ENCODE data around the gene SLC19A1. TPM values are rescaled to one million over a fixed set of nuclear protein-coding genes. Genes with fewer than 3 reads are reported as not detected.

The SLC19A1 gene
- polyA plus RNA-seq, 3 donors: 25.0 to 53.0 (median 39.9) TPM

DNA sequence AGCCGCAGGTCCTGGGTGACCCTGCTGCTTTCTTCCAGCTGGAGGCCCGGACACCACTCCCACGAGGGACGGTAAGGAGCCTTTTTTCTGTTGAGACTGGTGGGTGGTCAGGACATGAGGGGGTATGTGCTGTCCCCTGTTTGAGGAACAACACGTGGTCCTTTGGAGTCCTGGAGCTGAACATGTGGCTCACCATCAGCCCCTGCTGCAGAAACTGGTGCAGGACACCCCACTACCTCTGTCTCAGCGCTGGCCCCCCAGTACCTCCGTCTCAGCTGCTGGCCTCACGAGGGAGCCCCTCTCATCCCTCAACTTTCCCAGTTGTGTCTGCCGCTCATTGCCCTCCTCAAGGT lies 34.7 kb downstream of the SLC19A1 start:
- no peak overlapping the region for H3K27ac ChIP-seq (ENCODE audit: low read depth in 1 of 2, low read length in 2 of 2)

DNA sequence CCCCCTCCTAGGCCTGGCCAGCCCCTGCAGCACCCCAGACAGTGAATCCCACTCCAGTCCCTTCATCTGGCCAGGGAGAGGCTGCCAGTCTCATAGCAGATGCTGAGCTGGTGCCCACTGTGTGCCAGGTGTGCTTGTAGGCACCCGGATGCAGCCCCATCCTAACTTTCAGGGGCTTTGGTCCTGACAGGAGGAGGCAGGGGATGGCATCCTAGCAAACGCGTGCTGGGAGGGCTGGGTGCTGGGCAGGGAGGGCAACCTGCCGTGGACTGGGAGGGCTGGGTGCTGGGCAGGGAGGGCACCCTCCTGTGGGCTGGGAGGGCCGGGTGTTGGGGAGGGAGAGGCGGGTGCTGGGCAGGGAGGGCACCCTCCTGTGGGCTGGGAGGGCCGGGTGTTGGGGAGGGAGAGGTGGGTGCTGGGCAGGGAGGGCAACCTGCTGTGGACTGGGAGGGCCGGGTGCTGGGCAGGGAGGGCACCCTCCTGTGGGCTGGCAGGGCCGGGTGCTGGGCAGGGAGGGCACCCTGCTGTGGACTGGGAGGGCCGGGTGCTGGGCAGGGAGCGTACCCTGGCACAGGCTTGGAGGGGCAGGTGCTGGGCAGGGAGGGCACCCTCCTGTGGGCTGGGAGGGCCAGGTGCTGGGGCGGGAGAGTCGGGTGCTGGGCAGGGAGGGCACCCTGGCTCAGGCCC lies 35.3 kb downstream of the SLC19A1 start:
- TF ChIP-seq CTCF (IDR thresholded peaks at IDR 0.05): no peak
- Histone ChIP-seq H3K4me1 (ENCODE audit: control insufficient read depth in 1 of 2, insufficient read depth in 2 of 2, low read length in 2 of 2) (no peaks in the 10 kb centered on the region), H3K4me3 (replicated peaks in 1 of 3; ENCODE audit: low read depth in 2 of 3, low read length in 3 of 3) (no peak overlapping the region), H3K9me3 (replicated peaks in 1 of 2; ENCODE audit: control insufficient read depth in 1 of 2, insufficient read depth in 1 of 2, low read length in 2 of 2) (no peaks in the 10 kb centered on the region), H3K4me2 (replicated peaks; ENCODE audit: extremely low read depth, low read length, poor library complexity, severe bottlenecking) (no peak overlapping the region), H4K20me1 (ENCODE audit: insufficient read depth, low read length) (no peaks in the 10 kb centered on the region), H3K27ac (ENCODE audit: low read depth in 1 of 2, low read length in 2 of 2) (no peak overlapping the region), H3K79me2 (ENCODE audit: insufficient read depth, low read length) (no peaks in the 10 kb centered on the region), H3K36me3 (replicated peaks in 1 of 2; ENCODE audit: control insufficient read depth in 1 of 2, insufficient read depth in 2 of 2, low read length in 2 of 2) (peaks cover 0 to 6% of the 10 kb centered on the region in 2 donors), H3K9ac (ENCODE audit: insufficient read depth, low read length, poor library complexity, severe bottlenecking) (no peak overlapping the region), H3K27me3 (ENCODE audit: control insufficient read depth in 2 of 2, insufficient read depth in 2 of 2, low read length in 2 of 2) (no peaks in the 10 kb centered on the region), H2AFZ (ENCODE audit: insufficient read depth, low read depth, low read length, poor library complexity, severe bottlenecking) (no peak overlapping the region)
- DNase-seq: no peak
- Mint-ChIP-seq H3K4me1 (peaks cover 5% of the 10 kb centered on the region), H3K27ac (no peak overlapping the region), H3K9me3 (peaks cover 0 to 4% (median 0%) of the 10 kb centered on the region in 7 donors), H3K36me3 (peaks cover 4 to 10% of the 10 kb centered on the region in 2 donors), H3K4me3 (no peak overlapping the region), H3K27me3 (ENCODE audit: low read depth in 3 of 3) (peaks cover 2 to 5% (median 4%) of the 10 kb centered on the region in 3 donors)
- 78% methylated on average over 7 of the region's 13 CpGs for WGBS (ENCODE audit: insufficient coverage)
- intact Hi-C loops (cut with micrococcal nuclease): no loop called here

More for the DNA sequence above, 34.7 kb downstream of the SLC19A1 start:
- no peak overlapping the region for H3K4me3 Mint-ChIP-seq
- peaks cover 6 to 12% of the 10 kb centered on the region in 2 donors for H3K36me3 Mint-ChIP-seq
- peaks cover 5 to 11% of the 10 kb centered on the region in 2 donors for H3K36me3 ChIP-seq (replicated peaks in 1 of 2; ENCODE audit: control insufficient read depth in 1 of 2, insufficient read depth in 2 of 2, low read length in 2 of 2)
- no peaks in the 10 kb centered on the region for H4K20me1 ChIP-seq (ENCODE audit: insufficient read depth, low read length)
- H3K9me3 ChIP-seq (replicated peaks in 1 of 2; ENCODE audit: control insufficient read depth in 1 of 2, insufficient read depth in 1 of 2, low read length in 2 of 2): no peaks in the 10 kb centered on the region
- H3K4me1 ChIP-seq (ENCODE audit: control insufficient read depth in 1 of 2, insufficient read depth in 2 of 2, low read length in 2 of 2): no peaks in the 10 kb centered on the region
- TF ChIP-seq CTCF (IDR thresholded peaks at IDR 0.05): no peak
- H3K27ac Mint-ChIP-seq: no peak overlapping the region
- no peak overlapping the region for H2AFZ ChIP-seq (ENCODE audit: insufficient read depth, low read depth, low read length, poor library complexity, severe bottlenecking)
- WGBS (ENCODE audit: insufficient coverage): 59% methylated on average over 5 of the region's 9 CpGs
- H3K4me3 ChIP-seq (replicated peaks in 1 of 3; ENCODE audit: low read depth in 2 of 3, low read length in 3 of 3): no peak overlapping the region
- intact Hi-C loops (cut with micrococcal nuclease): no loop called here
- DNase-seq: no peak
- H3K9me3 Mint-ChIP-seq: peaks cover 0 to 4% (median 0%) of the 10 kb centered on the region in 7 donors
- no peak overlapping the region for H3K4me2 ChIP-seq (replicated peaks; ENCODE audit: extremely low read depth, low read length, poor library complexity, severe bottlenecking)
- no peaks in the 10 kb centered on the region for H3K79me2 ChIP-seq (ENCODE audit: insufficient read depth, low read length)
- peaks cover under 1 to 5% (median 4%) of the 10 kb centered on the region in 3 donors for H3K27me3 Mint-ChIP-seq (ENCODE audit: low read depth in 3 of 3)
- peaks cover 5% of the 10 kb centered on the region for H3K4me1 Mint-ChIP-seq
- H3K27me3 ChIP-seq (ENCODE audit: control insufficient read depth in 2 of 2, insufficient read depth in 2 of 2, low read length in 2 of 2): no peaks in the 10 kb centered on the region
- H3K9ac ChIP-seq (ENCODE audit: insufficient read depth, low read length, poor library complexity, severe bottlenecking): no peak overlapping the region
